ENCODE measurements around the gene RNF182.

- TF ChIP-seq CTCF (conservative IDR thresholded peaks at IDR 0.05) (no peak), ZFX (IDR thresholded peaks at IDR 0.05) (no peak)
Observed at GRCh38 chr6:13922750-13923149, 2.0 kb upstream of the RNF182 start.

All from C4-2B (cell line).